Neural progenitor cell (in vitro differentiated cells): ENCODE data around the gene STEAP1. TPM values are rescaled to one million over a fixed set of nuclear protein-coding genes. Genes with fewer than 3 reads are reported as not detected.
A peak's percentile ranks its signal among the peaks of the same experiment; 100 is the strongest.
"Not testable (repeated sequence)": the region's sequence is repeated elsewhere in the genome, so short reads cannot be mapped to it uniquely, and the experiment has no call there.

Source experiments
- DNase-seq: peaks from one replicate; pipeline ENCODE4 v3.0.0-alpha.2; 2016; ENCODE audit warnings: low spot score
- H2AFZ ChIP-seq: fragments of 200-600 bp; sonication (generic); replicated peaks from 2 replicates; pipeline ENCODE4 v1.6.1; 2016; ENCODE audit warnings: antibody characterized with exemption
- H3F3A ChIP-seq: fragments of 200-600 bp; sonication (generic); 2 replicates; pipeline ENCODE4 v1.6.1; 2016; ENCODE audit warnings: antibody characterized with exemption, low read depth
- H3K27ac ChIP-seq: fragments of 200-600 bp; sonication (generic); 2 replicates; pipeline ENCODE4 v1.5.1; 2016; ENCODE audit warnings: mild to moderate bottlenecking
- H3K27me3 ChIP-seq: fragments of 200-600 bp; sonication (generic); 2 replicates; pipeline ENCODE4 v1.6.1; 2016; ENCODE audit warnings: mild to moderate bottlenecking, moderate library complexity
- H3K36me3 ChIP-seq: fragments of 200-600 bp; sonication (generic); 2 replicates; pipeline ENCODE4 v1.5.1; 2016
- H3K4me1 ChIP-seq: fragments of 200-600 bp; sonication (generic); 2 replicates; pipeline ENCODE4 v1.6.1; 2016; ENCODE audit warnings: mixed run types
- H3K4me2 ChIP-seq: fragments of 200-600 bp; sonication (generic); 2 replicates; pipeline ENCODE4 v1.6.1; 2016
- H3K4me3 ChIP-seq: fragments of 200-600 bp; sonication (generic); 2 replicates; pipeline ENCODE4 v1.5.1; 2016
- H3K79me2 ChIP-seq: fragments of 200-600 bp; sonication (generic); 2 replicates; pipeline ENCODE4 v1.6.1; 2016; ENCODE audit warnings: low read depth
- H3K9ac ChIP-seq: fragments of 200-600 bp; sonication (generic); 2 replicates; pipeline ENCODE4 v1.6.1; 2016
- H3K9me3 ChIP-seq: fragments of 200-600 bp; sonication (generic); 2 replicates; pipeline ENCODE4 v1.5.1; 2016; ENCODE audit warnings: low read depth
- H4K20me1 ChIP-seq: fragments of 200-600 bp; sonication (generic); 2 replicates; pipeline ENCODE4 v1.6.1; 2016; ENCODE audit warnings: low read depth
- H3K27ac Mint-ChIP-seq: 3 replicates; pipeline ENCODE4 v1.8.0; 2021; ENCODE audit warnings: mixed read lengths
- H3K27me3 Mint-ChIP-seq: 2 replicates; pipeline ENCODE4 v1.8.0; 2022; ENCODE audit warnings: low read depth, mild to moderate bottlenecking, inconsistent platforms, moderate library complexity, mixed read lengths; ENCODE audit not compliant: insufficient read depth
- H3K36me3 Mint-ChIP-seq: 3 replicates; pipeline ENCODE4 v1.8.0; 2021; ENCODE audit warnings: mixed read lengths
- H3K4me1 Mint-ChIP-seq: 3 replicates; pipeline ENCODE4 v1.8.0; 2021; ENCODE audit warnings: mixed read lengths
- H3K4me3 Mint-ChIP-seq: 3 replicates; pipeline ENCODE4 v1.8.0; 2021; ENCODE audit warnings: mild to moderate bottlenecking, moderate library complexity, mixed read lengths
- H3K9me3 Mint-ChIP-seq: 3 replicates; pipeline ENCODE4 v1.8.0; 2020; ENCODE audit warnings: mixed read lengths
- CTCF ChIP-seq: fragments of 200-600 bp; sonication (generic); IDR thresholded peaks from 2 replicates; pipeline ENCODE4 v1.5.1; 2017; ENCODE audit warnings: antibody characterized with exemption, mild to moderate bottlenecking
- EZH2 ChIP-seq: fragments of 200-600 bp; sonication (generic); IDR thresholded peaks from 2 replicates; pipeline ENCODE4 v1.6.1; 2017; ENCODE audit warnings: antibody characterized with exemption, mild to moderate bottlenecking, moderate library complexity
- EZH2phosphoT487 ChIP-seq: fragments of 200-600 bp; sonication (generic); IDR thresholded peaks from 2 replicates; pipeline ENCODE4 v1.6.1; 2017; ENCODE audit warnings: antibody characterized with exemption
- total RNA-seq: library from RNA; depleted of rRNA; stranded (reverse); fragments of >200 nt; gene quantifications from 2 replicates; pipeline ENCODE4 v1.2.3, GENCODE V29; 2015; ENCODE audit warnings: low replicate concordance

Gene STEAP1
- total RNA-seq, 1 donor from 2014 or later, result 2.3 TPM

GRCh38 chr7:90119178-90119971 lies 34.9 kb upstream of the STEAP1 start:
- no peaks in the 10 kb centered on the region for H3K9me3 ChIP-seq
- no peaks in the 10 kb centered on the region for H3K4me1 ChIP-seq
- H3K27ac ChIP-seq, result no peak overlapping the region
- peak; percentile 48 for DNase-seq
- TF ChIP-seq EZH2phosphoT487 (no peak), CTCF (no peak), EZH2 (no peak)
- Mint-ChIP-seq H3K4me1 (peaks cover 8% of the 10 kb centered on the region), H3K9me3 (no peaks in the 10 kb centered on the region), H3K4me3 (peak overlapping the region; percentile 84), H3K36me3 (no peaks in the 10 kb centered on the region), H3K27ac (no peak overlapping the region), H3K27me3 (peaks cover 8% of the 10 kb centered on the region)
- H3K9ac ChIP-seq, result no peak overlapping the region
- H4K20me1 ChIP-seq, result no peaks in the 10 kb centered on the region
- no peaks in the 10 kb centered on the region for H3K79me2 ChIP-seq
- H3K4me2 ChIP-seq, result peak overlapping the region; percentile 79
- H3K27me3 ChIP-seq, result peaks cover 30% of the 10 kb centered on the region
- no peaks in the 10 kb centered on the region for H3F3A ChIP-seq
- H2AFZ ChIP-seq, result peak overlapping the region; percentile 69
- H3K36me3 ChIP-seq, result no peaks in the 10 kb centered on the region
- peak overlapping the region; percentile 55 for H3K4me3 ChIP-seq

- H3K9me3 ChIP-seq, H3K4me1 ChIP-seq, H3K9me3 Mint-ChIP-seq, DNase-seq, H4K20me1 ChIP-seq, H3K9ac ChIP-seq, H3K27me3 Mint-ChIP-seq, H2AFZ ChIP-seq, H3K36me3 ChIP-seq, H3K27ac ChIP-seq, H3K79me2 ChIP-seq, H3K36me3 Mint-ChIP-seq, H3K4me1 Mint-ChIP-seq, H3K27ac Mint-ChIP-seq, H3F3A ChIP-seq: not testable (repeated sequence)
- Histone ChIP-seq H3K27me3 (peaks cover 30% of the 10 kb centered on the region), H3K4me3 (peak overlapping the region; percentile 55), H3K4me2 (peak overlapping the region; percentile 79)
- peak overlapping the region; percentile 84 for H3K4me3 Mint-ChIP-seq
These were observed 34.1 kb upstream of the STEAP1 start for GRCh38 chr7:90120205-90120604.

GRCh38 chr7:90131746-90132145 lies 22.5 kb upstream of the STEAP1 start:
- H3K27me3 ChIP-seq, H3K4me1 ChIP-seq, H3K27ac ChIP-seq, H2AFZ ChIP-seq, H3K9me3 ChIP-seq, H3K36me3 Mint-ChIP-seq, H4K20me1 ChIP-seq, H3K4me3 ChIP-seq, H3F3A ChIP-seq, H3K9ac ChIP-seq, H3K79me2 ChIP-seq, DNase-seq, H3K4me3 Mint-ChIP-seq, H3K27ac Mint-ChIP-seq, H3K4me1 Mint-ChIP-seq, H3K36me3 ChIP-seq, H3K4me2 ChIP-seq, H3K27me3 Mint-ChIP-seq: not testable (repeated sequence)
- peaks cover 16% of the 10 kb centered on the region for H3K9me3 Mint-ChIP-seq

- H3F3A ChIP-seq, H2AFZ ChIP-seq, H3K27ac Mint-ChIP-seq, H3K4me1 ChIP-seq, H3K4me3 Mint-ChIP-seq, H3K36me3 ChIP-seq, H3K27me3 Mint-ChIP-seq, H3K9me3 Mint-ChIP-seq, H3K36me3 Mint-ChIP-seq, H3K9me3 ChIP-seq, H3K4me3 ChIP-seq, H4K20me1 ChIP-seq, DNase-seq, H3K4me1 Mint-ChIP-seq, H3K27ac ChIP-seq, H3K27me3 ChIP-seq, H3K79me2 ChIP-seq, H3K4me2 ChIP-seq, H3K9ac ChIP-seq: not testable (repeated sequence)
These were observed 6.9 kb upstream of the STEAP1 start for GRCh38 chr7:90147079-90147960.
